GM21576 (cell line): ENCODE measurements around the gene SPART.
"Not testable (repeated sequence)": the region's sequence is repeated elsewhere in the genome, so short reads cannot be mapped to it uniquely, and the experiment has no call there.

Experiments used
- ATAC-seq: cut with Tn5 transposase; IDR thresholded peaks from one replicate; pipeline ENCODE4 v1.9.1; 2021; ENCODE audit warnings: mild to moderate bottlenecking, moderate library complexity; ENCODE audit not compliant: unreplicated experiment

The SPART gene

GRCh38 chr13:36355632-36356031 is 9.4 kb upstream of the SPART start:
- ATAC-seq: no peak

- ATAC-seq: no peak
Measured at GRCh38 chr13:36354842-36355623, 8.8 kb upstream of the SPART start.

- no peak for ATAC-seq
Measured at GRCh38 chr13:36353001-36353400, 6.8 kb upstream of the SPART start.

GRCh38 chr13:36352350-36352749 is 6.2 kb upstream of the SPART start:
- ATAC-seq: no peak

GRCh38 chr13:36347531-36348210 is 1.5 kb upstream of the SPART start:
- no peak for ATAC-seq

DNA sequence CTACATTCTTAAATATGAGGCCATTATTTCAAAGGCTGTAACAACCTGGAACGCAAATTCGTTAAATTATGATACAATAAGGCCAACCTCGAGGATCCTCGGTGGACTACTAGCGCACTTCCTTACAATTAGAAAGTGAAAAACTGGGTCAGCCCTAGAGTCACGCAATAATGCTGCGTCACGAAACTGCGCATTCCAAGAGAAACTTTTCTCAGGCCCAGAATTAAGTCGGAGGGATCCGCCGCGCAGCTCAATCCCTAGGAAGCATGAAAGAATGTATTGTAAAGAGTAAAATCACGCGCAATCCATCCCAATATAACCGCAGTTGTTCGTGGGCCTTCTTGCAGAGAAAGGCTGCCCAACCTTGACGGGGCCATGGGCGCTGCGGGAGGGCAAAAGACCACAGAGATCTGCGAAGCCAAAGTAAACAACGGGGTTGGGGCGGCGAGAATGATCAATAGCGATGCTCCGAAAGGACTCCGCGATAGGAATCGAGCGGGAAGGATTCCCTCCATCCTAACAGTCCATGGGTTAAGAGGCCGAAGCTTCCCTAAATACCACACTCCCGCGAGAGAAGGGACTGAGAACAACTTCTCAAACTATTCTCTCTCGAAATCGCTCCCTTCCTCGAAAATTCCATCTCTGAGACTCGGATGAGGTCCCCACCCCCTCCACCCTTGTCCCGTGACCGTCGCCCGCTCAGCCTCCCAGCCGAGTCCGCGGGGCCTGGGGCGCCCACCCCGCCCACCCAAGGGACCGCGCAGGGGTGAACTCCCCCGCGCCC is 564 bp downstream of the SPART start:
- ATAC-seq: no peak

DNA sequence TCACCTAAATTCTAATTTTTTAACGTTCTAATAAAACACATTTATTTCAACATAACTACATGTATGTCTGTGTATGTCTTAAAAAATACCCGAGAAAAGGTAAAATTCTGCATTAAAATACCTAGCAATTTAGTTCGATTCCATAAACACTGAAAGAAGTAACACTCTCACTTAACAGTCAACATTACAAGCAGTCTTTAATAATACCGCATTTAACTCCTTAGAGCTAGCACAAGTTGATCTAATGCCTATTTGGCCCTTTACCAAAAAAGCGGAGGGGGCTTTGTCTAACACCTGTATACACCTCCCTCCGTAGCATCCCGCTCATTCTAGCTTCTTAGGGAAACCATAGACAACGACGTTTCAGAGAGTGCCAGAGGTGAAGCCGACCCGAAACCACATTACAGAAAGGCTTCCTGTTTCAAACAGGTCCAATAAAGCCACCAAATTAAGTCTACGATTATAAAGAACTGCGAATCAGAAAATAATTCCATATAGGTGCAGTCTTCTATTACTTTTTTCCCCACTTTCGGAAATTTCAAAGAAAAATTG is 1.2 kb downstream of the SPART start:
- ATAC-seq: no peak

- no peak for ATAC-seq
Measured at GRCh38 chr13:36344173-36344572, 2.0 kb downstream of the SPART start.

GRCh38 chr13:36343766-36344165 is 2.4 kb downstream of the SPART start:
- ATAC-seq: no peak

DNA sequence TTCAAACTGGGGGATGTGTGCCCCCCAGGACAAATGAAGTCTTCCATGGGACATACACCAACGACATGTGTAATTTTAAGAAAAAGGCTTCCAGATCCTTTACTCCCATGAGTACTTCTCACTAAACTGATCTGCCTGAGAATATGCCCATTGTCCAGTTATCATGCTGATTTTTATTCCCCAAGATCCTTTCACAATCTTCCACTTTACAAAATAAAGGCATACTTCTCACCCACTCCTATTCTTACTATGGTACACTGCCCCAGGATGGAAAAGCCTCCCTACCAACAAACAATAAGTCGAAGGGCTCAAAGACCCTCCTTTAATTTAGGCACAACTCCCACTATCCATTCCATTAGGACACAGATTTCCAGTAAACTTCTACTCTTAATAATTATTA is 3.5 kb downstream of the SPART start:
- ATAC-seq: no peak

DNA sequence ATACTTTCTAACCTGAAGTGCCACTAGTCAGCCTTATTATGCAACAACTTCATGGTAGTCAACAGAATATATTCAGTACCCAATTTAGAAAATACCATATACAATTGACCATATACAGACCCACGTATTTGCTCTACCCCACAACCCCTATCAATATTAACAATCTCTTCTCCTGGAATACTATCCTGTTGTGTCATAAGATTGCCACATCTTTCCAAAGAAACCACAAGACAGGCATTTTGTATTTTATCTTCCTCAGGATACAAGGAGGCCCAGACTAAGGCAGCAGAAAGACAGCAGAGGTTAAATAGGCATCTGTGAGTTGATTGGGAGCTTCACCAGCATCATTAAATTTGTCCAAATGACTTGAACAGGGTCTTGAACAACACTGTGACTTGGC is 4.5 kb downstream of the SPART start:
- no peak for ATAC-seq

DNA sequence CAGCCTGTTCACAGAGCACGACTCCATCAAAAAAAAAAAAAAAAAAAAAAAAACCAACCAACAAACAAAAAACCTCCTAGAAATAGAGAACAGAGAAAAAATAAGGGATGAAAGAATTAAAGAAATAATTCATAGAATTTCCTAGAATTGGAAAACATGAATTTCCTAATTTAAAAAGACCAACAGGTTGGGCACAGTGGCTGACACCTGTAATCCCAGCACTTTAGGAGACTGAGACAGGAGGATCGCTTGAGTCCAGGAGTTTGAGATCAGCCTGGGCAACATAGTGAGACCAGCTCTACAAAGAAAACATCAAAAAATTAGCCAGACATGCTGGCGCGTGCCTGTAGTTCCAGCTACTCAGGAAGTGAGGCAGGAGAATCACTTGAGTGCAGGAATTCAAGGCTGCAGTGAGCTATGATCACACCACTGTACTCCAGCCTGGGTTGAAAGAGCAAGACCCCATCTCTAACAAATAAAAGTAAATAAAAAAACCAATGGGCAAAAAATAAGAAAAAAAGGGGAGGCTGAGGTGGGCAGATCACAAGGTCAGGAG is 6.5 kb downstream of the SPART start:
- ATAC-seq: no peak

- ATAC-seq: no peak
Measured at GRCh38 chr13:36337938-36338641, 8.1 kb downstream of the SPART start.

DNA sequence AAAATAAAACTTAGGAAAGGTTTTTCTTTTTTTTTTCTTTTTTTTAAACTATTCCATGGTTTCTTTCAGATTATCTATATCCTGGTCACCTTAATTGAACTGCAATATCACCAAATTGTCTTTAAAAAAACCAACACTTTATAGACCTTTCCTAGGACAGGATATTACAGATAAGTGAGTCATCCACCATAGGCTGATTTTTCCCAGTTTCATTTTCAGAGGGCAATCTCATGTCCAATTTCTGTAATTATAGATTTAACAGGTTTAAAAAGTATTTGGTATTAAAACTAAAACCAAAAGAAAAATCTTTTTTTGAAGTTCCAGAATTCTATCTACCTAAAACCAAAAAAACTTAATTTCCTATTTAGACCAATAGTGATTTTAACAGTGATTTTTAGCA is 13.2 kb downstream of the SPART start:
- ATAC-seq: no peak

DNA sequence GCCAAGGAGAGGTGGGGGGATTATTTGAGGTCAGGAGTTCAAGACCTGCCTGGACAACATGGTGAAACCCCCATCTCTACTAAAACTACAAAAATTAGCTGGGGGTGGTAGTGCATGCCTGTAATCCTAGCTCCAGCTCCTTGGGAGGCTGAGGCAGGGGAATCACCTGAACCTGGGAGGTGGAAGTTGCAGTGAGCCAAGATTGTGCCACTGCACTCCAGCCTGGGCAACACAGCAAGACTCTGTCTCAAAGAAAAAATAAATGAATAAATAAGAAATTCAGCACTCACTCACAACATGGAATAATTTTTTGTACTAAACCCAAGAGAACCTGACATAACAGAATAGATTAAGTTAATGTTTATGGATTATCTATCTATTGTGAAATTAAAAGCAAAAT is 13.9 kb downstream of the SPART start:
- not testable (repeated sequence) for ATAC-seq

GRCh38 chr13:36331280-36331679 is 14.9 kb downstream of the SPART start:
- ATAC-seq: no peak

DNA sequence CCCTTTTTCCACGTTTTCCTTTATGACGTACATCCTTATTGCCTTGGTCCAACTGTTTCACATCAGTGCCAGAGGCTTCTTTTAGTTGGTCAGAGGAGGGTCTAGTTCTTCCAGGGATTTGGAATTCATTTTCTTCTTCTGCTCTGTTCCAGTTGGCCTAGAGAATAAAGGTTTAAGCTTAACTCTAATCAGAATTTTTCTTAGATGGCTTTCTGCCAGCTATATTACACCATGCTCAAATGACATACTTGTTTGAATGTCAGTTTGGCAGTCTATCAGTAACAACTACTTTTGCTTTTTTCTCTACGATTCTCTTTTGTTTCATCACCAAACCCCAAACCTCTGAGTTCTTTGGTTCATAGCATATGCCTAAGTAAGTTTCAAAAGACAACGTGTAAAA is 16.8 kb downstream of the SPART start:
- ATAC-seq: no peak

GRCh38 chr13:36328821-36329220 is 17.4 kb downstream of the SPART start:
- ATAC-seq: no peak

GRCh38 chr13:36325912-36326311 is 20.3 kb downstream of the SPART start:
- no peak for ATAC-seq

DNA sequence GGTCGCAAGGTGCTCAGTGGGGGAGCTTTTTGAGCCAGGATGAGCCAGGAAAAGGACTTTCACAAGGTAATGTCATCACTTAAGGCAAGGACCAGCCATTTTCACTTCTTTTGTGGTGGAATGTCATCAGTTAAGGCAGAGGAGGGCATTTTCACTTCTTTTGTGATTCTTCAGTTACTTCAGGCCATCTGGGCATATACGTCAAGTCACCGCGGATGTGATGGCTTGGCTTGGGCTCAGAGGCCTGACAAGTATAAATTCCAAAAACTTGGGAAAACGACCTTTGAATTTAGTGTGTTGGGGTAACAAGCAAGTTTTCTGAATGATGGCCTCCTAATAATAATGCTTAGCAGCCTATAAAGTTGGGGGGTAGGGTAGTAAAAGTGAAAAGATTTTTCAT is 21.3 kb downstream of the SPART start:
- ATAC-seq: not testable (repeated sequence)
